ENCODE data around the gene CDH13.

- TF ChIP-seq CTCF (tag by site-specific recombination; IDR thresholded peaks at IDR 0.05): no peak
- no peak for TF ChIP-seq ZNF274 (IDR thresholded peaks at IDR 0.05; ENCODE audit: low read length)
- TF ChIP-seq ZNF274 (tag by site-specific recombination; IDR thresholded peaks at IDR 0.05; ENCODE audit: borderline replicate concordance): no peak
- no peak for TF ChIP-seq PATZ1 (tag by site-specific recombination; IDR thresholded peaks at IDR 0.05)
- TF ChIP-seq ZNF23 (tag by site-specific recombination; IDR thresholded peaks at IDR 0.05; ENCODE audit: borderline replicate concordance): no peak
- no peak for TF ChIP-seq ZBTB26 (tag by site-specific recombination; optimal IDR thresholded peaks at IDR 0.05)
- no peak for TF ChIP-seq ZBTB21 (tag by site-specific recombination; IDR thresholded peaks at IDR 0.05)
Measured at GRCh38 chr16:83031524-83031923, 404.8 kb downstream of the CDH13 start.

All from HEK293 (cell line).